WTC11 (cell line): ENCODE data around the gene ATL2. TPM values are rescaled to one million over a fixed set of nuclear protein-coding genes. Genes with fewer than 3 reads are reported as not detected.
"Not testable (repeated sequence)": the region's sequence is repeated elsewhere in the genome, so short reads cannot be mapped to it uniquely, and the experiment has no call there.

Experiments used
- ATAC-seq: fragments of 200-7000 bp; cut with Tn5 transposase; 2 replicates; pipeline ENCODE4 v1.10.0; 2021; ENCODE audit warnings: mild to moderate bottlenecking, moderate library complexity
- CTCF ChIA-PET: fragments of 300-600 bp; sonication (Branson Sonifier 250); formaldehyde crosslinking; loops from one replicate; lab custom pipeline; 2021; ENCODE audit warnings: antibody characterized with exemption; lab: Charles Lee
- POLR2A ChIA-PET: fragments of 350-600 bp; sonication (Branson Sonifier 250); formaldehyde crosslinking; loops from one replicate; lab custom pipeline; 2021; ENCODE audit warnings: antibody characterized with exemption; lab: Charles Lee
- DNase-seq: peaks from one replicate; pipeline ENCODE4 v3.0.0; 2021; ENCODE audit warnings: low spot score
- H3K27ac Mint-ChIP-seq: 2 replicates; pipeline ENCODE4 v1.8.0; 2021; ENCODE audit warnings: mixed read lengths
- H3K27me3 Mint-ChIP-seq: 2 replicates; pipeline ENCODE4 v1.8.0; 2021; ENCODE audit warnings: low read depth, mild to moderate bottlenecking, moderate library complexity, mixed read lengths
- H3K36me3 Mint-ChIP-seq: 2 replicates; pipeline ENCODE4 v1.8.0; 2021; ENCODE audit warnings: mixed read lengths
- H3K4me1 Mint-ChIP-seq: 2 replicates; pipeline ENCODE4 v1.8.0; 2022; ENCODE audit warnings: mixed read lengths
- H3K4me3 Mint-ChIP-seq: 2 replicates; pipeline ENCODE4 v1.8.0; 2021; ENCODE audit warnings: mild to moderate bottlenecking, moderate library complexity, mixed read lengths
- H3K9me3 Mint-ChIP-seq: 2 replicates; pipeline ENCODE4 v1.8.0; 2021; ENCODE audit warnings: mixed read lengths
- CREM ChIP-seq: sonication (generic); formaldehyde crosslinking; IDR thresholded peaks from 2 replicates; pipeline ENCODE4 v1.8.1; 2022; ENCODE audit warnings: mild to moderate bottlenecking, missing genetic modification reagents, moderate library complexity
- ELF4 ChIP-seq: sonication (generic); formaldehyde crosslinking; IDR thresholded peaks from 2 replicates; pipeline ENCODE4 v1.8.1; 2022; ENCODE audit warnings: low read depth, mild to moderate bottlenecking, moderate library complexity, missing genetic modification reagents
- ESRRA ChIP-seq: sonication (generic); formaldehyde crosslinking; IDR thresholded peaks from 2 replicates; pipeline ENCODE4 v1.8.1; 2022; ENCODE audit warnings: mild to moderate bottlenecking, missing genetic modification reagents, borderline replicate concordance
- ETV6 ChIP-seq: sonication (generic); formaldehyde crosslinking; IDR thresholded peaks from 2 replicates; pipeline ENCODE4 v1.8.1; 2022; ENCODE audit warnings: mild to moderate bottlenecking, missing genetic modification reagents
- JAZF1 ChIP-seq: fragments of 250-450 bp; sonication (Bioruptor Pico); IDR thresholded peaks from 2 replicates; pipeline ENCODE4 v1.9.0; 2021; ENCODE audit warnings: moderate library complexity, mild to moderate bottlenecking, inconsistent platforms
- KAT7 ChIP-seq: sonication (generic); formaldehyde crosslinking; IDR thresholded peaks from 2 replicates; pipeline ENCODE4 v1.8.1; 2023; ENCODE audit warnings: missing genetic modification reagents, mild to moderate bottlenecking, borderline replicate concordance
- MXD4 ChIP-seq: fragments of 250-450 bp; sonication (Bioruptor Pico); IDR thresholded peaks from 2 replicates; pipeline ENCODE4 v1.8.0; 2021; ENCODE audit warnings: mild to moderate bottlenecking, moderate library complexity, borderline replicate concordance
- NR1H2 ChIP-seq: sonication (generic); formaldehyde crosslinking; IDR thresholded peaks from 2 replicates; pipeline ENCODE4 v1.9.0; 2021; ENCODE audit warnings: mild to moderate bottlenecking, moderate library complexity, missing genetic modification reagents
- RELA ChIP-seq: sonication (generic); formaldehyde crosslinking; IDR thresholded peaks from 2 replicates; pipeline ENCODE4 v1.8.1; 2022; ENCODE audit warnings: missing genetic modification reagents, mild to moderate bottlenecking, borderline replicate concordance
- TEAD1 ChIP-seq: sonication (generic); formaldehyde crosslinking; IDR thresholded peaks from 2 replicates; pipeline ENCODE4 v1.8.0; 2022; ENCODE audit warnings: mild to moderate bottlenecking, missing genetic modification reagents
- total RNA-seq: library from RNA; stranded (reverse); gene quantifications from 3 replicates; pipeline ENCODE4 v1.2.3, GENCODE V29; 2021
- TF ChIP-seq, protein P1 (sequence below): sonication (generic); formaldehyde crosslinking; IDR thresholded peaks from 2 replicates; pipeline ENCODE4 v1.8.0; 2022; ENCODE audit warnings: mild to moderate bottlenecking, missing genetic modification reagents
- TF ChIP-seq, protein P2 (sequence below): sonication (generic); formaldehyde crosslinking; IDR thresholded peaks from 2 replicates; pipeline ENCODE4 v1.8.0; 2022; ENCODE audit warnings: mild to moderate bottlenecking, missing genetic modification reagents
- TF ChIP-seq, protein P3 (sequence below): sonication (generic); formaldehyde crosslinking; IDR thresholded peaks from 2 replicates; pipeline ENCODE4 v1.8.0; 2023; ENCODE audit warnings: mild to moderate bottlenecking, missing genetic modification reagents
- TF ChIP-seq, protein P4 (sequence below): sonication (generic); formaldehyde crosslinking; IDR thresholded peaks from 2 replicates; pipeline ENCODE4 v1.8.0; 2022; ENCODE audit warnings: missing genetic modification reagents
- TF ChIP-seq, protein P5 (sequence below): sonication (generic); formaldehyde crosslinking; IDR thresholded peaks from 2 replicates; pipeline ENCODE4 v1.8.1; 2023; ENCODE audit warnings: mild to moderate bottlenecking, missing genetic modification reagents, moderate library complexity
- TF ChIP-seq, protein P6 (sequence below): sonication (generic); formaldehyde crosslinking; IDR thresholded peaks from 2 replicates; pipeline ENCODE4 v1.8.1; 2023; ENCODE audit warnings: mild to moderate bottlenecking, moderate library complexity, missing genetic modification reagents
- TF ChIP-seq, protein P7 (sequence below): sonication (generic); formaldehyde crosslinking; IDR thresholded peaks from 2 replicates; pipeline ENCODE4 v1.8.1; 2022; ENCODE audit warnings: mild to moderate bottlenecking, missing genetic modification reagents, moderate library complexity, borderline replicate concordance
- TF ChIP-seq, protein P8 (sequence below): fragments of 250-450 bp; sonication (Bioruptor Pico); IDR thresholded peaks from 2 replicates; pipeline ENCODE4 v1.9.0; 2021; ENCODE audit warnings: moderate library complexity, mild to moderate bottlenecking, inconsistent platforms, borderline replicate concordance

ATL2 gene
- total RNA-seq, 1 experiment from 2014 or later: 90.5 TPM

DNA sequence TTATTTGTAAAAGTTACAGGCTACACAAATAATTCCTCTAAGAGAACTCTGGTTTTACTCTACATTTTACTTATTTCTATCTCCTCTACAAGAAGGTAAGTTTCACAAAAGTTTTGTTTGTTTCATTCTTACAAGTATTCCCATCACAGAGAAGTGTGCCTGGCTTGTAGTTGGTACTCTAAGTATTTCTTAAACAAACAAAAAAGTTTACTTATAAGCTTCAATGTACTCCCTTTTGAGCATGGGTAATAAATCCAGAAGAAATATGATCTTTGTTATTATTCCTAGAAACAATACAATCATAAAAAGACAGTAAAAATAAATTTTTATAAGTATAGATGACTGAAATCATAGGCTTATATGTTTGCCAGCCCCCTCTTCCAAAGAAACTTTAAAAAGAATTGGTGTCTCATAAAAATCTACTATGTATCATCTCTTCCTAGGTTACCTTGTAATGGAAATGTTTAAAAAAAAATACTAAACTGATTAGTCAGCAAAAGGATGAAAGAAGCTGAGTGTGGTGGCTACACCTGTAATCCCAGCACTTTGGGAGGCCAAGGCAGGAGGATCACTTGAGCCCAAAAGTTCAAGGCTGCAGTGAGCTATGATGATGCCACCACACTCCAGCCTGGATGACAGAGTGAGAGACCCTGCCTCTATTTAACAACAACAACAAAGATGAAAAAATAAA is 54.7 kb downstream of the ATL2 start (continued):
- TF ChIP-seq, protein P1, sequence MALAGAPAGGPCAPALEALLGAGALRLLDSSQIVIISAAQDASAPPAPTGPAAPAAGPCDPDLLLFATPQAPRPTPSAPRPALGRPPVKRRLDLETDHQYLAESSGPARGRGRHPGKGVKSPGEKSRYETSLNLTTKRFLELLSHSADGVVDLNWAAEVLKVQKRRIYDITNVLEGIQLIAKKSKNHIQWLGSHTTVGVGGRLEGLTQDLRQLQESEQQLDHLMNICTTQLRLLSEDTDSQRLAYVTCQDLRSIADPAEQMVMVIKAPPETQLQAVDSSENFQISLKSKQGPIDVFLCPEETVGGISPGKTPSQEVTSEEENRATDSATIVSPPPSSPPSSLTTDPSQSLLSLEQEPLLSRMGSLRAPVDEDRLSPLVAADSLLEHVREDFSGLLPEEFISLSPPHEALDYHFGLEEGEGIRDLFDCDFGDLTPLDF (CRISPR knock-in tag): no peak
- no peak for TF ChIP-seq NR1H2 (CRISPR knock-in tag)

DNA sequence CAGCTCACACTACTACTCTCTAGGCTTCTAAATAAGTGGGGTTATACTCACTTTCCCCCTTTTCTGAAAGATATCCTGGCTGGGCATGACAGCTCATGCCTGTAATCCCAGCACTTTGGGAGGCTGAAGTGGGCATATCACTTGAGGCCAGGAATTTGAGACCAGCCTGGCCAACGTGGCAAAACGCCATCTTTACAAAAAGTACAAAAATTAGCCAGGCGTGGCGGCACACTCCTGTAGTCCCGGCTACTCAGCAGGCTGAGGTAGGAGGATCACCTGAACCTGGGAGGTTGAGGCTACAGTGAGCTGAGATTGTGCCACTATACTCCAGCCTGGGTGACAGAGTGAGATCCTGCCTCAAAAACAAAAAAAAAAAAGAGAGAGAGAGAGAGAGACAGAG is 57.8 kb downstream of the ATL2 start:
- H3K4me1 Mint-ChIP-seq, DNase-seq, ATAC-seq, H3K27me3 Mint-ChIP-seq, H3K4me3 Mint-ChIP-seq, H3K9me3 Mint-ChIP-seq: not testable (repeated sequence)
- Mint-ChIP-seq H3K27ac (peak overlapping the region; percentile 17; the same call in 1 of the 2 replicates), H3K36me3 (peaks cover 18% of the 10 kb centered on the region)
- CTCF ChIA-PET: interaction anchor here (0.6 to 1.4 kb wide), 2 partner anchors 57 to 146 kb away, joined by 3 to 4 read pairs; no protein-coding TSS in a partner anchor
- POLR2A ChIA-PET: interaction anchor here (0.5 kb wide), 1 partner anchor 180 kb away, joined by 4 read pairs; no protein-coding TSS in a partner anchor

DNA sequence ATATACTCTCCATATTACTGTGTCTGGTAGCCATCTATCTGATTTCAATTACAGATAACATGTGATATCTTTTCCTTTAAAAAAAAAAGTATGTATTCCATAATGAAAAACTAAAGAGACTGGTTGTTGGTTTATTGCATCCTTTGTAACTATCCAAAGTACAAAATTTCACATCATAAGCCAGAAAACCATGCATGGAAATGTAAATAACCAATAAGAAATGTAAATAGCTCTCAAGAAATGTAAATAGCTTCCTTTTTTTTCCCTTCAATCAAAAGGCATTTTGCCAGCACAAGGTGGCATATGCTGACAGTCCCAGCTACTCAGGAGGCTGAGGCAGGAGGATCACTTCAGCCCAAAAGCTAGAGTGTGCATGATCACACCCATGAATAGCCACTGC is 59.3 kb downstream of the ATL2 start:
- H3K4me3 Mint-ChIP-seq: no peak overlapping the region
- H3K36me3 Mint-ChIP-seq: peaks cover 34% of the 10 kb centered on the region
- H3K27me3 Mint-ChIP-seq: no peaks in the 10 kb centered on the region
- H3K4me1 Mint-ChIP-seq: no peaks in the 10 kb centered on the region
- ATAC-seq (no peak), DNase-seq (no peak)
- TF ChIP-seq, protein P2, sequence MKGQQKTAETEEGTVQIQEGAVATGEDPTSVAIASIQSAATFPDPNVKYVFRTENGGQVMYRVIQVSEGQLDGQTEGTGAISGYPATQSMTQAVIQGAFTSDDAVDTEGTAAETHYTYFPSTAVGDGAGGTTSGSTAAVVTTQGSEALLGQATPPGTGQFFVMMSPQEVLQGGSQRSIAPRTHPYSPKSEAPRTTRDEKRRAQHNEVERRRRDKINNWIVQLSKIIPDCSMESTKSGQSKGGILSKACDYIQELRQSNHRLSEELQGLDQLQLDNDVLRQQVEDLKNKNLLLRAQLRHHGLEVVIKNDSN (CRISPR knock-in tag): no peak
- no peak for TF ChIP-seq MXD4 (CRISPR knock-in tag)
- TF ChIP-seq KAT7 (CRISPR knock-in tag): no peak
- TF ChIP-seq, protein P3, sequence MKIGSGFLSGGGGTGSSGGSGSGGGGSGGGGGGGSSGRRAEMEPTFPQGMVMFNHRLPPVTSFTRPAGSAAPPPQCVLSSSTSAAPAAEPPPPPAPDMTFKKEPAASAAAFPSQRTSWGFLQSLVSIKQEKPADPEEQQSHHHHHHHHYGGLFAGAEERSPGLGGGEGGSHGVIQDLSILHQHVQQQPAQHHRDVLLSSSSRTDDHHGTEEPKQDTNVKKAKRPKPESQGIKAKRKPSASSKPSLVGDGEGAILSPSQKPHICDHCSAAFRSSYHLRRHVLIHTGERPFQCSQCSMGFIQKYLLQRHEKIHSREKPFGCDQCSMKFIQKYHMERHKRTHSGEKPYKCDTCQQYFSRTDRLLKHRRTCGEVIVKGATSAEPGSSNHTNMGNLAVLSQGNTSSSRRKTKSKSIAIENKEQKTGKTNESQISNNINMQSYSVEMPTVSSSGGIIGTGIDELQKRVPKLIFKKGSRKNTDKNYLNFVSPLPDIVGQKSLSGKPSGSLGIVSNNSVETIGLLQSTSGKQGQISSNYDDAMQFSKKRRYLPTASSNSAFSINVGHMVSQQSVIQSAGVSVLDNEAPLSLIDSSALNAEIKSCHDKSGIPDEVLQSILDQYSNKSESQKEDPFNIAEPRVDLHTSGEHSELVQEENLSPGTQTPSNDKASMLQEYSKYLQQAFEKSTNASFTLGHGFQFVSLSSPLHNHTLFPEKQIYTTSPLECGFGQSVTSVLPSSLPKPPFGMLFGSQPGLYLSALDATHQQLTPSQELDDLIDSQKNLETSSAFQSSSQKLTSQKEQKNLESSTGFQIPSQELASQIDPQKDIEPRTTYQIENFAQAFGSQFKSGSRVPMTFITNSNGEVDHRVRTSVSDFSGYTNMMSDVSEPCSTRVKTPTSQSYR: no peak
- TF ChIP-seq ETV6: no peak
- TF ChIP-seq, protein P4, sequence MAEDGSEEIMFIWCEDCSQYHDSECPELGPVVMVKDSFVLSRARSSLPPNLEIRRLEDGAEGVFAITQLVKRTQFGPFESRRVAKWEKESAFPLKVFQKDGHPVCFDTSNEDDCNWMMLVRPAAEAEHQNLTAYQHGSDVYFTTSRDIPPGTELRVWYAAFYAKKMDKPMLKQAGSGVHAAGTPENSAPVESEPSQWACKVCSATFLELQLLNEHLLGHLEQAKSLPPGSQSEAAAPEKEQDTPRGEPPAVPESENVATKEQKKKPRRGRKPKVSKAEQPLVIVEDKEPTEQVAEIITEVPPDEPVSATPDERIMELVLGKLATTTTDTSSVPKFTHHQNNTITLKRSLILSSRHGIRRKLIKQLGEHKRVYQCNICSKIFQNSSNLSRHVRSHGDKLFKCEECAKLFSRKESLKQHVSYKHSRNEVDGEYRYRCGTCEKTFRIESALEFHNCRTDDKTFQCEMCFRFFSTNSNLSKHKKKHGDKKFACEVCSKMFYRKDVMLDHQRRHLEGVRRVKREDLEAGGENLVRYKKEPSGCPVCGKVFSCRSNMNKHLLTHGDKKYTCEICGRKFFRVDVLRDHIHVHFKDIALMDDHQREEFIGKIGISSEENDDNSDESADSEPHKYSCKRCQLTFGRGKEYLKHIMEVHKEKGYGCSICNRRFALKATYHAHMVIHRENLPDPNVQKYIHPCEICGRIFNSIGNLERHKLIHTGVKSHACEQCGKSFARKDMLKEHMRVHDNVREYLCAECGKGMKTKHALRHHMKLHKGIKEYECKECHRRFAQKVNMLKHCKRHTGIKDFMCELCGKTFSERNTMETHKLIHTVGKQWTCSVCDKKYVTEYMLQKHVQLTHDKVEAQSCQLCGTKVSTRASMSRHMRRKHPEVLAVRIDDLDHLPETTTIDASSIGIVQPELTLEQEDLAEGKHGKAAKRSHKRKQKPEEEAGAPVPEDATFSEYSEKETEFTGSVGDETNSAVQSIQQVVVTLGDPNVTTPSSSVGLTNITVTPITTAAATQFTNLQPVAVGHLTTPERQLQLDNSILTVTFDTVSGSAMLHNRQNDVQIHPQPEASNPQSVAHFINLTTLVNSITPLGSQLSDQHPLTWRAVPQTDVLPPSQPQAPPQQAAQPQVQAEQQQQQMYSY (CRISPR knock-in tag): no peak
- no peak for TF ChIP-seq JAZF1 (CRISPR knock-in tag)
- TF ChIP-seq RELA (CRISPR knock-in tag): no peak
- TF ChIP-seq, protein P5, sequence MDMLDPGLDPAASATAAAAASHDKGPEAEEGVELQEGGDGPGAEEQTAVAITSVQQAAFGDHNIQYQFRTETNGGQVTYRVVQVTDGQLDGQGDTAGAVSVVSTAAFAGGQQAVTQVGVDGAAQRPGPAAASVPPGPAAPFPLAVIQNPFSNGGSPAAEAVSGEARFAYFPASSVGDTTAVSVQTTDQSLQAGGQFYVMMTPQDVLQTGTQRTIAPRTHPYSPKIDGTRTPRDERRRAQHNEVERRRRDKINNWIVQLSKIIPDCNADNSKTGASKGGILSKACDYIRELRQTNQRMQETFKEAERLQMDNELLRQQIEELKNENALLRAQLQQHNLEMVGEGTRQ (CRISPR knock-in tag): no peak
- TF ChIP-seq, protein P6, sequence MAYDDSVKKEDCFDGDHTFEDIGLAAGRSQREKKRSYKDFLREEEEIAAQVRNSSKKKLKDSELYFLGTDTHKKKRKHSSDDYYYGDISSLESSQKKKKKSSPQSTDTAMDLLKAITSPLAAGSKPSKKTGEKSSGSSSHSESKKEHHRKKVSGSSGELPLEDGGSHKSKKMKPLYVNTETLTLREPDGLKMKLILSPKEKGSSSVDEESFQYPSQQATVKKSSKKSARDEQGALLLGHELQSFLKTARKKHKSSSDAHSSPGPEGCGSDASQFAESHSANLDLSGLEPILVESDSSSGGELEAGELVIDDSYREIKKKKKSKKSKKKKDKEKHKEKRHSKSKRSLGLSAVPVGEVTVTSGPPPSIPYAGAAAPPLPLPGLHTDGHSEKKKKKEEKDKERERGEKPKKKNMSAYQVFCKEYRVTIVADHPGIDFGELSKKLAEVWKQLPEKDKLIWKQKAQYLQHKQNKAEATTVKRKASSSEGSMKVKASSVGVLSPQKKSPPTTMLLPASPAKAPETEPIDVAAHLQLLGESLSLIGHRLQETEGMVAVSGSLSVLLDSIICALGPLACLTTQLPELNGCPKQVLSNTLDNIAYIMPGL (CRISPR knock-in tag): no peak
- TF ChIP-seq ESRRA: no peak
- TF ChIP-seq CREM: no peak
- TF ChIP-seq, protein P7, sequence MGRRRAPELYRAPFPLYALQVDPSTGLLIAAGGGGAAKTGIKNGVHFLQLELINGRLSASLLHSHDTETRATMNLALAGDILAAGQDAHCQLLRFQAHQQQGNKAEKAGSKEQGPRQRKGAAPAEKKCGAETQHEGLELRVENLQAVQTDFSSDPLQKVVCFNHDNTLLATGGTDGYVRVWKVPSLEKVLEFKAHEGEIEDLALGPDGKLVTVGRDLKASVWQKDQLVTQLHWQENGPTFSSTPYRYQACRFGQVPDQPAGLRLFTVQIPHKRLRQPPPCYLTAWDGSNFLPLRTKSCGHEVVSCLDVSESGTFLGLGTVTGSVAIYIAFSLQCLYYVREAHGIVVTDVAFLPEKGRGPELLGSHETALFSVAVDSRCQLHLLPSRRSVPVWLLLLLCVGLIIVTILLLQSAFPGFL (CRISPR knock-in tag): no peak
- TF ChIP-seq, protein P8, sequence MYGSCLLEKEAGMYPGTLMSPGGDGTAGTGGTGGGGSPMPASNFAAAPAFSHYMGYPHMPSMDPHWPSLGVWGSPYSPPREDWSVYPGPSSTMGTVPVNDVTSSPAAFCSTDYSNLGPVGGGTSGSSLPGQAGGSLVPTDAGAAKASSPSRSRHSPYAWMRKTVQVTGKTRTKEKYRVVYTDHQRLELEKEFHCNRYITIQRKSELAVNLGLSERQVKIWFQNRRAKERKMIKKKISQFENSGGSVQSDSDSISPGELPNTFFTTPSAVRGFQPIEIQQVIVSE (CRISPR knock-in tag): no peak
- no peak for TF ChIP-seq ELF4
- no peak for TF ChIP-seq TEAD1 (CRISPR knock-in tag)
- H3K9me3 Mint-ChIP-seq: no peaks in the 10 kb centered on the region
- H3K27ac Mint-ChIP-seq: no peak overlapping the region
- CTCF ChIA-PET: interaction anchor here (0.5 to 4.2 kb wide), 5 partner anchors 58 to 211 kb away, joined by 3 to 50 read pairs (median 5); no protein-coding TSS in a partner anchor
- POLR2A ChIA-PET: interaction anchor here (0.6 kb wide), 1 partner anchor 418 kb away, joined by 3 read pairs; no protein-coding TSS in a partner anchor
